Sigmoid colon (tissue), 4 donors: Measurements from ENCODE around the gene PSEN1.

ENCODE experiments used
- CTCF ChIP-seq, 4 experiments: fragments of 450-650 bp in 3 of 4; fragments of 200-600 bp in 1 of 4; IDR thresholded peaks; one replicate each; pipeline ENCODE4 v1.5.1; 2016 to 2019; ENCODE audit warnings: antibody characterized with exemption in 4 of 4, mild to moderate bottlenecking in 3 of 4, moderate library complexity in 2 of 4
- EP300 ChIP-seq, 4 donors: sonication (generic); formaldehyde crosslinking; IDR thresholded peaks; one replicate each; pipeline ENCODE4 v1.6.1; 2017; ENCODE audit warnings: antibody characterized with exemption in 4 of 4
- POLR2A ChIP-seq, 2 donors: fragments of 450-650 bp; IDR thresholded peaks; one replicate each; pipeline ENCODE4 v1.6.1; 2016; ENCODE audit warnings: antibody characterized with exemption in 2 of 2, mild to moderate bottlenecking in 2 of 2, moderate library complexity in 2 of 2
- POLR2AphosphoS5 ChIP-seq, 4 donors: sonication (generic); formaldehyde crosslinking; IDR thresholded peaks; one replicate each; pipeline ENCODE4 v1.6.1; 2017; ENCODE audit warnings: antibody characterized with exemption in 4 of 4

- TF ChIP-seq CTCF (IDR thresholded peaks at IDR 0.05) (no peak), POLR2A (IDR thresholded peaks at IDR 0.05) (no peak), POLR2AphosphoS5 (IDR thresholded peaks at IDR 0.05) (no peak), EP300 (IDR thresholded peaks at IDR 0.05) (no peak)
Observed at GRCh38 chr14:73216030-73216429, 79.7 kb downstream of the PSEN1 start.
